HUDEP-2 (cell line): ENCODE measurements around the gene NRGN.

Experiments
- DNase-seq, 76 experiments: peaks; one replicate each; lab custom pipeline; 2025; ENCODE audit not compliant: unreplicated experiment in 76 of 76; lab: John Stamatoyannopoulos, UW

NRGN gene

DNA sequence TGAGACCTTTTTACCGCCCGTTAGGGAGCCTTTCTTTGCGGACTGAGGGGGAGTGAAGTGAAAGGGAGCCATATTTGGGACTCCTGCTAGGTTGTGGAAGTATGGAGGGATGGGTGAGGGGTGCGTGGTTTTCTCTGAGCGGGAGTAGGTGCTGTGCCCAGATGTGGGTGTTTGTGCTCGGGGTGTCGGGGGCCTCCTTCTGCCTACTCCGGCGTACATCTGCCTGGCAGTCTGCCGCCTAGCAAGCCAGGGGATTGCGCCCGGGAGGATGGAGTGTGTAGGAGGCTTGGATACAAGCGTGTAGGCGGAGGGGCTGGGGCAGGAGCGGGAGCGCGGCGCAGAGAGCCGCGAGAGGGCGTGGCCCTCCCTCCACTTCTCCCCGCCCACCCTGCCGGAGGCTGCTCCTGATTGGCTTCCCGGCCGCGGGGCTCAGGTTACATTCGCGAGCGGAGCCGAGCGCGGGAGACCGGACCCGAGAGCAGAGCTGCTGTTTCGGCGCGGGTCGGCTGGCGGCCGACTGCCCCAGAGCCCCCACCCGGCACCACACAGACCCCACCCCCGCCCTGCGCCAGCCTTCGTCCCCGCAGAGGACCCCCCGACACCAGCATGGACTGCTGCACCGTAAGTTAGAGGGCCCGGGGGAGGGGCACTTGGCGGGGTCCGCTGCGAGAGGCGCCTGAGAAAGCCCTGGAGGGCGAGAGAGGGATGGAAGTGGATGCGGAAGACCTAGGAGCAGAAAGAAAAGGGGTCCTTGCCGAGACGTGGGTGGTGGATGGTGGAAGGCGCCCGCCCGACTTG, at the start of gene NRGN:
Gene NRGN, plus strand, starts transcription at position 464 of the 798 bp plus-strand sequence. Its CDS starts 143 bp downstream, at position 607.
- peak in 73 of 76 experiments; percentile 15 to 91 (median 78) for DNase-seq

DNA sequence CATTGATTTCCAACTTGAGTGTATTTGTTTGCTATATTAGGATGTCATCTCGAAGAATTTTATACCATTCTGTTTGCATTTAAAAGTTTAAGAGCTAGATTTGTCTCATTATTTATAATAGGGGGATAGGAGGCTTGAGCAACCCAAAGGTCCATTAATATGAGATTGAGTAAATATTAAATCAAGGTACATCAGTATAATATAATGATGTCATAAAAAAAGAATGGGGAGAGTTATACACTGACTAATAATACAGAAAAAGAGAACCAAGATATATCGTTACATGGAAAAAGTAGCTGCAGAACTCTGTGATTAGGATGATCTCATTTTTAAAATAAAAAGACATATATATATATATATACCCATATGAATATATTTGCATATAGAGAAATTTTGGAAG, 46.6 kb upstream of the NRGN start:
- no peak for DNase-seq

- DNase-seq = no peak
These were observed 40.2 kb upstream of the NRGN start for GRCh38 chr11:124699547-124699946.

- no peak for DNase-seq
These were observed 39.7 kb upstream of the NRGN start for GRCh38 chr11:124700028-124700427.

- no peak for DNase-seq
These were observed 31.9 kb upstream of the NRGN start for GRCh38 chr11:124707829-124708228.

GRCh38 chr11:124712392-124712791, 27.4 kb upstream of the NRGN start:
- DNase-seq = no peak

- no peak for DNase-seq
These were observed 23.2 kb upstream of the NRGN start for GRCh38 chr11:124716591-124716990.

DNA sequence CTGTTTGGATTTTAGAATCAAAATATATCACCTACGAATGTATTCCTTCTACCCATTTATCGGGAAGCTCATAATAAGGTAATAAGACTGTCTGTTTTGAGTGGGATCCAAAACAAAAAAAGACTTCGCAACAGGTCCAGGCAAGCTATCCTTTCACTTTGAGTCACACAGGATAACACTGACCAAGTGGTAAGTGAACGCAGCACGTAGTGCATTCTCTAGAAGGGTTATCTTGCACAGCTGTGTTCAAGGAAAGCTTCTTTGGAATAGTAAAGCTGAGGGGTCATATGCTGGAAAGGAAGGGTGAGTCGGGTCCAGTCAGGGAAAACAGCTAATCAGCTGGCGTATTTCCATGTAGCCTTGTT, 22.3 kb upstream of the NRGN start:
- no peak for DNase-seq

DNA sequence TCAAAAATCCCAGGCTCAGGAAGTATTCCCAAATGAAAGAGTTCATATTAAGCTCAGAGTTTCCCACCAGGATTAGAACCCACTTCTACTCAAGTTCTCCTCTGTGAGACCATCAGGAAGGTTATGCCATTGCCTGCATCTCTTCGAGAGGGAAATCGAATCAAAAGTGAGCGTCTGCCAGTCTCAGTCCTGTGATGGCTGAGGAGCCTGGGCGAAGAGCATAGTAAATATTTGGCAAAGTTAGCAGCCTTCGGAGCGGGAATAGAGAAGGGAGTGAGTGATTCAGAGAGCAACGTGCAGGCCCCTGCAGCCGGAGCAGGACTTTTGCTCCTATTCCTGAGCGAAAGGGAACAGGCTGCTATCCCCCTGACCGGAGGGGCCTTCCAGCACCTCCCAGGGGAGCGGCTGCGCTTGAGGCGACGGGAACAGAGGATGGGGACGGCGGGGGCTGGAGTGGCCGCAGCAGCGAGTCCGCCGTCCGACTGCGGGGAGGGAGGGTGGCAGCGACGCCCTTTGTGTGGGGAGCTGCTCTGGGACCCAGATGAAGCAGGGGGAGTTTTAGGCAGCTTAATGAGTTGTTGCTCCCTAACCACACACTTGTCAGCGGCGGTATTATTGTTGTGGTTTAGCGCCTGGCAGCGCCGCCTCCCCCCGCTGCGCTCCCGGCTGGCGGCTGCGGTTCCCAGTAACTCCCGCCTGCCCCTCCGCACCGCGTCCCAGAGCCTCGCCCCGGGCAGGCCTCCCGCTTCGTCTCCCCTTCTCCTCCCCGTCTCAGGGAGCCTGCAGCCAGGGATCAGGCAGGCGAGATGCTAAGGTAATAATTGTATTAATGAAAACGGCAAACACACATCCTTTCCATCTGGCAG, 21.7 kb upstream of the NRGN start:
- no peak for DNase-seq

DNA sequence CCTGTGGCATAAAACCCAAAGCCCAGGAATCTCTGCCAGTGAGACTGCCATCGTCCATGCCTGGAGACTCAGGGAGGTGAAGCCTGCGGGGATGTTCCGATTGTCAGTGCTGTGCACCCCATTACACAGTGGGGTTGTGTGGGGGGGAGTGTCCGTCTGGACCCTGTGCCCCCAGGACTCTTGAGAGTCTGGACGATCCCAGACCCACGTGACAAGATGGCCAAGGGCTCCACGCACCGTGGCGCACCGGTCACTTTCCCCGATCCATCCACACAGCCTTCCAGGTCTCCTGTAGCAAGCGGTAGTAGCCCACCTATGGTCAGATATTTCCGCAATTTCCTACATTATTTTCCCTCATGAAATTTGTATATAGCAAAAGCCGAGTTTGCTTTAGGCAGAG, 20.9 kb upstream of the NRGN start:
- DNase-seq = no peak

- DNase-seq = no peak
These were observed 20.2 kb upstream of the NRGN start for GRCh38 chr11:124719534-124719933.

GRCh38 chr11:124722176-124722575, 17.6 kb upstream of the NRGN start:
- no peak for DNase-seq

DNA sequence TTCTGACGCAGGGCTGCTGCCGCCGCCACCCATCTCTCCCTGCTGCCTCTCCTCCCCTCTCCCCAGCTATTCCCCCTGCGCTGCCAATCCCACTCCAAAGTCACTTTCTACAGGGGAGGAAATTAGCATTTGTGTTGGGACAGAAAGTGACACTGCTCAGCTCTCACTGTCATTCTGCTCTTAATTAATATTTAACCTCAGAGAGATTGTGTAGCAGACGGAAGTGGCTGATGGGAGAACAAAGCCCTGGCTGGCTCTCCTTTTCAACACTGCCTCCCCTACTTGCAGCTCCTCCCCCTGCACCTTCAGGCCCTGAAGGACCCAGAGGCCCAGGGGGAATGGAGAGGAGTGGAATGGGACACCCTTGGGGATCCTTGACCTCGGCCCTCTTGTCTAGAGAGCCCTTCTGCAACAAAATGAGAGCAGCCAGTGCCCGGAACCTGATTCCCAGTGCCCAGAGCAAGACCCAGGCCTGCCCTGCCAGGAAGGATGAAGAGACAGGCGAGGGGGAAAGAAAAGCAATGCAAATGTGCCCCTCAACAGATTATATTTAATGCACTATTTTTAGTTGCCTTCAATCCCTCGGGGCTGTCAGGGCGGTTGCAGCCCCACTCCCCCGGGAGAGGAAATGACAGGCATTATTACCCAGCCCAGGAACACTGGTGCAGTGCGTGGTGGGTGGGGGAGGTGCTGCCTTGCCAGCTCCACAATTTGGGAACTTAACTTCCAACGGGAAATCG, 14.6 kb upstream of the NRGN start:
- DNase-seq = no peak

DNA sequence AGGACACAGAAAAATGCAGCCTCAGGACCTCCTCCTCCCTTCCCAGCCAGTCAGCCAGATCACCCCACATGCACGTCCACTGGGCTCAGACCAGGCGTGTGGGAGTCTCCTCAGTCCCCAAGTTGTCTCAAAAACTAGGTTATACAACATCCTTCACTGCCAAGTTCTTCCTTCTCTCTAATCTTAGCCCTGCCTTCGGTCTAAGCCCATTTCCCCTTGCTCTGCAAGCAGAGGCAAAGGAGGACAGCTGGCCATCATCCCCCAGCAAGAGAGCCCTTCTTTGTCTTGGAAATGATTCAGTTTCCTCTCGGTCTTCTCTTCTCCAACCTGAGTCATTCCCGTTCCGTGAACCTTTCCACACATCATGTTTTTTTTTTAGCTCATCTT, 14.0 kb upstream of the NRGN start:
- DNase-seq = no peak

DNA sequence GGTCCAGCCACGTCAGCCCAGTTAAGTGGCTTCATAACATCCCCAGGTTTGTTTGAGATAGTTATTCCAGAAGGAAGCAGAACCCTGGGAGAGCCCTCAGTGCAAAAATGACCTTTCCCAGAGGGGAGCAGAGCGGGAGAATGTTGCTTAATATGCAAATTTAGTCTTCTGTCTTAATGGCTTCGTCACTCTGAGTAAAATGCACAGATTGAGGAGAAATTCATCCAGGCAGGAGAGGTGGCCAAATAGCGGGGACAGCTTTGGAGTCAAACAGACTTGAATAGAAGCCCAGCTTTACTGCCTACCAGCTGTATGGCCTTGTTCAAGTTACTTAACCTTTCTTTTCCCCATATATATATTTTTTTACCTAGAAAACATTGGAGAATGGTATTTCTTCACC, 12.3 kb upstream of the NRGN start:
- no peak for DNase-seq

GRCh38 chr11:124728134-124728533, 11.6 kb upstream of the NRGN start:
- DNase-seq = no peak

- DNase-seq = no peak
These were observed 10.2 kb upstream of the NRGN start for GRCh38 chr11:124729571-124729970.

DNA sequence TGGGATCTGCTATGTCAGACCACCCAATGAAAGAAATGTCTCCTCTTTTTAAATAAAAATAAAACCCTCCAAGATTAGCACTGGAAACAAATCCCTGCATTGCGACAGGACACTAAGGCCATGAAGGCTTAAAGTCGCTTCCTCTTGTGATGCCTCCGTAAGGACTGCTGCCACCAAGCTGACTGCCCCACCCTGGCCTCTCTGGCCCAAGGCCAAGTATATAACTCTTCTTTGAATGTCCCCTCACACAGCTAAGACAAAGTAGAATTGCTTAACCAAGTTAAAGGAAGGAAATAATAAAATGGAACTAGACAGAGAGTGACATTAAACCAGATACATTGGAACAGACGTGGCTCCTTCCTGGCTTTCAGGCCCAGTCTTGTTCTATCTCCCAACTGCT, 7.5 kb upstream of the NRGN start:
- peak in 1 of 76 experiments; percentile 2 for DNase-seq

DNA sequence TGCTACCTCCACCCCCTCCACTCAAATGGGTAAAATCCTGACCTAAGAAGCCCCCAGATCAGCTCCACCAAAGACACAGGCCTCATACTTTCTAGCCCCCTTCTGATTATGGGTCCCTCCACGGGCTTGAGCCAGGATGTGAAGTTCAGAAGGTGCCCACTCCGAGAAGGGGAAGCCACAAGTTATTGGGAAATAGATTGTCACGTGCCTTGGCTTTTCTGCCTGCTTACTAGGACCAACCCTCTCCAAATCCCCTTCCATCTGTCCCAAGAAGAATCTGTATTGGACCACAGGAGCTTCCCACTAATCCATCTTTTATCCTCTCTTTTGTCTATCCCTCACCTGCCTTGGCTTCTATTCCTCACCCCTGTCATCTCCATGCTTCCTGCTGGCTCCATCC, 3.0 kb upstream of the NRGN start:
- DNase-seq = no peak

GRCh38 chr11:124737638-124738305, 2.0 kb upstream of the NRGN start:
- no peak for DNase-seq
